ENCODE data around the gene CCDC198.

The CCDC198 gene

GRCh38 chr14:57462551-57462950 is 31.1 kb downstream of the CCDC198 start:
- no peak for DNase-seq

DNA sequence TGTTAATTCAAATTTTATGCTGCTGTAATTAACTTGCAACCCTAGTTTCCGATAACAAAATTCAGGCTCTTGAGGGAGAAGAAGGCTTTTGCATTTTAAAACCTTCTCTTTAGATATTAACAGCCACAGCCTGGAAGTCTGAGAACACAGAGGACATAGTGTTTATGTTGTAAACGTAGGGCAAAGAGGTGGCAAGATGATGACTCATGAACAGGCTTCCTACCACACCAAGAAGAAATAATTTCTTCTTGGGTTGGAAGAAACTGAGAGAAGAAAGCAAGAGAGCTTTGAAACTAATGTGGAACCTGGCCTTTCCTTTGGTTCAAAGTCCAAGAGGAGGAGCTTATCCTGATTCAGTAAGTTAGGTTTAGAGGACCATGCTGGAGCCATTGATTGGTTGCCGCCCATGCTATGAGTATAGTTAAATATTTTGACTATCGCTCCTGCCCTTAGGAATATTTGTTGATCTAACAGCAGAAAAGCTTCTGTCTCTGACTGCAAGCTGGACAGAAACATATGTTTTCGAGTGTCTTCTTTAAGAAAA is 31.8 kb downstream of the CCDC198 start:
- DNase-seq: no peak

- DNase-seq: no peak
Measured at GRCh38 chr14:57435923-57436322, 57.7 kb downstream of the CCDC198 start.

DNA sequence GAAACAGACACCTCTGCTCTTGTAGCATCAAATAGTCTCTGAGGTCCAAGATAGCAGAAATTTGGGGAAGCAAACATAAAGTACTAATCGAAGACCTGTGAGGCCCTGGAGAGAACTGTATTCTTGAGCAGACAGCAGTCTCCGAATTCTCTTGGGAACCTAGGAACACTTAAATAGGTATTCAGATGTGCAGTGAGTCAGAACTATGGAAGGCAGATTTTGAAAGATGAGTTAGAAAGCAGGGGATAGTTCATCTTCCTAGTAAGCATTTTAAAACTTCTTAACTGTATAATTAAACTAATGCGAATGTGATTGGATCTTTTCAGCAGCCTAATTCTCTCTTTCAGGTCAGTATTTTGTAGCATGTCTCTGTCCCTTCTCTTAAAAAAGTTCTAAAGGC is 72.7 kb downstream of the CCDC198 start:
- no peak for DNase-seq

GRCh38 chr14:57420033-57420432 is 73.6 kb downstream of the CCDC198 start:
- no peak for DNase-seq

All from GF-D8 (cell line).